Esophagus squamous epithelium (tissue), 5 donors: Measurements from ENCODE around the gene DCP1A. TPM values are rescaled to one million over a fixed set of nuclear protein-coding genes. Genes with fewer than 3 reads are reported as not detected.

Experiments
- DNase-seq: peaks from one replicate; lab custom pipeline; 2025; lab: John Stamatoyannopoulos, UW
- H3K27ac ChIP-seq, 4 donors: fragments of 200-600 bp; sonication (generic); one replicate each; pipeline ENCODE4 v1.5.1; 2016 to 2019; ENCODE audit warnings: mild to moderate bottlenecking in 1 of 4
- H3K27me3 ChIP-seq, 4 donors: fragments of 200-600 bp; sonication (generic); 1 replicate in 3 of 4; 2 replicates in 1 of 4; pipeline versions ENCODE4 v1.5.1 to v1.6.0; 2017 to 2021; ENCODE audit warnings: antibody characterized with exemption in 1 of 4
- H3K36me3 ChIP-seq, 3 donors: fragments of 200-600 bp; sonication (generic); one replicate each; pipeline ENCODE4 v1.5.1; 2016 to 2019
- H3K4me1 ChIP-seq, 3 donors: fragments of 200-600 bp; sonication (generic); one replicate each; pipeline ENCODE4 v1.5.1; 2017 to 2019
- H3K4me3 ChIP-seq, 4 donors: fragments of 200-600 bp; sonication (generic); 1 replicate in 3 of 4; 2 replicates in 1 of 4; pipeline ENCODE4 v1.5.1; 2016 to 2019; ENCODE audit warnings: mild to moderate bottlenecking in 2 of 4, moderate library complexity in 1 of 4
- H3K9me3 ChIP-seq, 3 donors: fragments of 200-600 bp; sonication (generic); one replicate each; pipeline ENCODE4 v1.5.1; 2016 to 2019
- POLR2A ChIP-seq, 4 donors: fragments of 450-650 bp; IDR thresholded peaks; one replicate each; pipeline ENCODE4 v1.6.1; 2017; ENCODE audit warnings: antibody characterized with exemption in 4 of 4, mild to moderate bottlenecking in 4 of 4, moderate library complexity in 3 of 4
- WGBS, 2 donors: methylation state at CpG; one replicate each; pipeline ENCODE4 v1.1.5; 2018; 5-methylcytosine and 5-hydroxymethylcytosine counted together
- intact Hi-C: fragments of 100-400 bp; cut with DNase I; formaldehyde crosslinking; loops from one replicate; pipeline ENCODE4 v1.15.0; 2022
- total RNA-seq, 4 donors: library from RNA; depleted of rRNA; stranded (reverse); fragments of >200 nt; gene quantifications; one replicate each; pipeline ENCODE4 v1.1.0, GENCODE V29; 2016
- TF ChIP-seq, protein P1 (sequence below), 6 experiments: fragments of 450-650 bp in 4 of 6; fragments of 200-600 bp in 2 of 6; sonication (generic) in 2 of 6; IDR thresholded peaks; one replicate each; pipeline ENCODE4 v1.5.1; 2016 to 2019; ENCODE audit warnings: antibody characterized with exemption in 6 of 6, mild to moderate bottlenecking in 4 of 6, moderate library complexity in 4 of 6
- donor health status: DM: yes; HTN: yes; CAD: no.

Gene DCP1A
- total RNA-seq, 4 donors from 2014 or later: 12.7 to 17.4 (median 14.2) TPM

DNA sequence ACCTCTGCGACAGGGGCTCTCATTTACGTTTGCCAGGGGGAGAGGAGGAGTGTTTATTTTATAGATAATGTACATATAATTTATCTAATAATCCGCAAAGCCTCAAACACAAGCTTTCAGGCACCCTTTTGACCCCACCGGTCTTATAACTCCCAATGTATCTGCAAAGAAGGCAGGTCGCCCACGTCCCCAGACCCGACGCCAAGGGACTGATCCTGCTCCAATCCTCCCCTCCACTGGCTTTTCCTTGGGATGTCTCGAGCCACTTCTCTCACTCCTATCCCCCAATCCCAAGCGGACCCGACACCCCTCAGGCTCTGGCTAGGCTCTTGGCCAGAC lies 452 bp downstream of the DCP1A start:
- whole genome bisulfite sequencing, 2 donors: 0 to 1% methylated on average over 9 to 10 of the region's 11 CpGs
- Histone ChIP-seq H3K9me3 (no peaks in the 10 kb centered on the region), H3K27me3 (no peaks in the 10 kb centered on the region), H3K27ac (peak overlapping the region; percentile 91 to 99 (median 95)), H3K4me3 (peak overlapping the region; percentile 75 to 99 (median 88)), H3K4me1 (peaks cover 11 to 41% (median 23%) of the 10 kb centered on the region in 3 donors), H3K36me3 (peaks cover 0 to 28% (median 5%) of the 10 kb centered on the region in 3 donors)
- no peak for DNase-seq
- intact Hi-C loops: no loop called here
- TF ChIP-seq POLR2A (IDR thresholded peaks at IDR 0.05): no peak
- TF ChIP-seq, protein P1, sequence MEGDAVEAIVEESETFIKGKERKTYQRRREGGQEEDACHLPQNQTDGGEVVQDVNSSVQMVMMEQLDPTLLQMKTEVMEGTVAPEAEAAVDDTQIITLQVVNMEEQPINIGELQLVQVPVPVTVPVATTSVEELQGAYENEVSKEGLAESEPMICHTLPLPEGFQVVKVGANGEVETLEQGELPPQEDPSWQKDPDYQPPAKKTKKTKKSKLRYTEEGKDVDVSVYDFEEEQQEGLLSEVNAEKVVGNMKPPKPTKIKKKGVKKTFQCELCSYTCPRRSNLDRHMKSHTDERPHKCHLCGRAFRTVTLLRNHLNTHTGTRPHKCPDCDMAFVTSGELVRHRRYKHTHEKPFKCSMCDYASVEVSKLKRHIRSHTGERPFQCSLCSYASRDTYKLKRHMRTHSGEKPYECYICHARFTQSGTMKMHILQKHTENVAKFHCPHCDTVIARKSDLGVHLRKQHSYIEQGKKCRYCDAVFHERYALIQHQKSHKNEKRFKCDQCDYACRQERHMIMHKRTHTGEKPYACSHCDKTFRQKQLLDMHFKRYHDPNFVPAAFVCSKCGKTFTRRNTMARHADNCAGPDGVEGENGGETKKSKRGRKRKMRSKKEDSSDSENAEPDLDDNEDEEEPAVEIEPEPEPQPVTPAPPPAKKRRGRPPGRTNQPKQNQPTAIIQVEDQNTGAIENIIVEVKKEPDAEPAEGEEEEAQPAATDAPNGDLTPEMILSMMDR (IDR thresholded peaks at IDR 0.05): no peak

DNA sequence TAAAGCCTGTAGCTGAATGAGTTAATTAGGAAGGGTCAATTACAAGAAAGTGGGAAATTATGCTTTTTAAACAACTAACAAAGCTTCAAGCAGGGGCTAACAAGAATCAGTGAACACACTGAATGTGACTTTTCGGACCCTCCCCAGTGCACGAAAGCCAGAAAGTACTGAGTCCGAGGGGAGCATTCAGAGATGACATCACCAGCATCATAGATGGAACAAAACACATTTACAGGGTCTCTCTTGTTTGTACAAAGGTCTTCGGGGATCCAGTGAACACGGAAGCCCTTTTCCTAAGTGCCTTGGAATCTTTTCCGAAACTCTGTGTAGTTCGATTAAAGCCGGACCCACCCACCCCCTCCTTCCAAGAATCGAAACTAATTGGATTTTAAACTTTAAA lies 829 bp downstream of the DCP1A start:
- DNase-seq: no peak
- Histone ChIP-seq H3K4me1 (peaks cover 11 to 41% (median 23%) of the 10 kb centered on the region in 3 donors), H3K27me3 (no peaks in the 10 kb centered on the region), H3K27ac (peak overlapping the region; percentile 91 to 99 (median 95)), H3K4me3 (peak overlapping the region; percentile 75 to 99 (median 88)), H3K36me3 (peaks cover 3 to 32% (median 5%) of the 10 kb centered on the region in 3 donors), H3K9me3 (no peaks in the 10 kb centered on the region)
- TF ChIP-seq, protein P1 (IDR thresholded peaks at IDR 0.05): no peak
- no peak for TF ChIP-seq POLR2A (IDR thresholded peaks at IDR 0.05)
- 0 to 1% methylated on average over 9 of the region's 9 CpGs for WGBS, 2 donors
- intact Hi-C loops: no loop called here

DNA sequence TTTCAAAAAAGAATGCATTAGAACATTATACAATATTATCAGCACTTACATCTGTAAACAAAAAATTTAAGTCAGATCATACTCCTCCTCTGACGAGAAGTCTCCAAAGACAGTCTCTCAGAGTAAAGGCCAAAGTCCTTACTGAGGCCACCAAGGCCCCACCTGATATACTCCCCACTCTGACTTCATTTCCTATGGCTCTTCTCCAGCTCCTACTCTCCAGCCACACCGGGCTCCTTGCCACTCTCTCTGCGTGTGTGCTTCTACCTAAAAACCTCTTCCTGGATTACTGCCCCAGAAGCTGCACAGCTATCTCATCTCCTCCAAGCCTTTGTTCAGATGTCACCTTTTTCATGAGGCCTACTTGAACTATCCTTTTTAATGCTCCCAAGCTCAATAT lies 5.0 kb downstream of the DCP1A start:
- Histone ChIP-seq H3K4me3 (no peak overlapping the region), H3K9me3 (no peaks in the 10 kb centered on the region), H3K27ac (no peak overlapping the region), H3K27me3 (no peaks in the 10 kb centered on the region), H3K36me3 (peaks cover 5 to 72% (median 17%) of the 10 kb centered on the region in 3 donors), H3K4me1 (peaks cover 8 to 45% (median 18%) of the 10 kb centered on the region in 3 donors)
- no peak for TF ChIP-seq POLR2A (IDR thresholded peaks at IDR 0.05)
- TF ChIP-seq, protein P1 (IDR thresholded peaks at IDR 0.05): no peak
- intact Hi-C loops: no loop called here
- 37 to 49% methylated on average over 3 of the region's 3 CpGs for WGBS, 2 donors
- no peak for DNase-seq

DNA sequence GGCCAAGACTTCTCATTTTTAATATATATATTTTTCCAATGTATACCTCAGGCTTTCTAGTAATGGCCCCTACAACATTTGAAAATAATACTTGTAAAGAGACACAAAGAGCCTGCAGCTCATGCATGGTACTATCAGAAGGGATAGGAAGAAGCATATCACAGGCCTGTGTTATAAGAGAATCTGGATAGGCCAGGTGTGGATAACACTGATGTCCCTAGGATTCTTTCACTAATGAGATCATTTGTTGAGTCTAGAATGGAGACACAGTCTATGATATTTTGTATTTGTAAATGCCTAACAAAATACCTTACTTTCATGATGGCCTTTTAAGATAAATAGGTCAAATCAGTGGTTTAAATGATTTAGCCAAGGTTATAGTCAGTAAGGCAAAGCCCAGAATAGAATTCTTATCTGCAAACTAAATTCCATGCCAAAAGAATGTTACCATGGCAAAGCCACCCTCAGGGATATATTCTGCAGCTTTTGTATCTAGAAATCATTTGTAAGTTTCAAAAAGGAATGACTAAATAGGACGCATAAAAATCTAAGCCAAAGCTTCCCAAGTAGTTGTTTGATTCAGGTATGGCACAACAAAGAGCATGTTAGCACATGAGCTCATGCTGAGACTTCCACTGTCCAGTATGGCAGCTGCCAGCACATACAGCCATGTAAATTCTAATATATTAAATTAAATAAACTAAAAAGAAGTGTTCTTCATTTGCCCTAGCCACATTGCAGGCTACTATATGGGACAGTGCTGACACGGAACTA lies 10.0 kb downstream of the DCP1A start:
- no peak overlapping the region for H3K4me3 ChIP-seq
- no peak overlapping the region for H3K27ac ChIP-seq
- peaks cover 0 to 95% (median 22%) of the 10 kb centered on the region in 3 donors for H3K36me3 ChIP-seq
- DNase-seq: no peak
- peaks cover 0 to 15% (median 2%) of the 10 kb centered on the region in 3 donors for H3K4me1 ChIP-seq
- no peaks in the 10 kb centered on the region for H3K9me3 ChIP-seq
- TF ChIP-seq POLR2A (IDR thresholded peaks at IDR 0.05): no peak
- intact Hi-C loops: no loop called here
- H3K27me3 ChIP-seq: no peaks in the 10 kb centered on the region
- 56 to 74% methylated on average over 2 of the region's 2 CpGs for WGBS, 2 donors

DNA sequence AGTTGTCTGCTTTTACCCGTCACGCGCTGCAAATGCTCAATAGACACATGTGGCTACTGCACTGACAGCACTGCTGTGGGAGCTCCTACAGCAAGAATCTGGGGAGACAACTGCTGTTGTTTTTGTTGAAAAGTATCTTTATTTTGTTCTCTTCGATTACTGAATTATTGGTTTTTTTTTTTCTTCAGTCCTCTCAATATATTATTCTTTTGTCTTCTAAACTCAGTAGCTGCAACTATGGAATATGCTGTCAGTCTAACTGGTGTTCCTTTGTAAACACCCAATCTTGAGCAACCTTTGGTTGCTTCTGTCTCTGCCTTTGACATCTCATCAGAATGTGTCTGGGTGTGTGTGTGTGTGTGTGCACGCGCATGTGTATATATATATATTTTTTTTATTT lies 12.6 kb downstream of the DCP1A start:
- Histone ChIP-seq H3K36me3 (peaks cover 0 to 90% (median 8%) of the 10 kb centered on the region in 3 donors), H3K4me3 (no peak overlapping the region), H3K27me3 (no peaks in the 10 kb centered on the region), H3K27ac (no peak overlapping the region), H3K9me3 (no peaks in the 10 kb centered on the region), H3K4me1 (peaks cover 0 to 15% (median 0%) of the 10 kb centered on the region in 3 donors)
- intact Hi-C loops: no loop called here
- TF ChIP-seq, protein P1 (IDR thresholded peaks at IDR 0.05): no peak
- TF ChIP-seq POLR2A (IDR thresholded peaks at IDR 0.05): no peak
- whole genome bisulfite sequencing, 2 donors: 95 to 97% methylated on average over 6 of the region's 6 CpGs
- no peak for DNase-seq
